HG02970 (cell line): ENCODE data around the gene AMPD2.
"Not testable (repeated sequence)": the region's sequence is repeated elsewhere in the genome, so short reads cannot be mapped to it uniquely, and the experiment has no call there.

Source experiments
- ATAC-seq: cut with Tn5 transposase; IDR thresholded peaks from one replicate; pipeline ENCODE4 v1.9.1; 2021; ENCODE audit warnings: mild to moderate bottlenecking, moderate library complexity, moderate number of reproducible peaks; ENCODE audit not compliant: unreplicated experiment, low FRiP score

Gene AMPD2

GRCh38 chr1:109669949-109670302, 50.3 kb downstream of the AMPD2 start:
- not testable (repeated sequence) for ATAC-seq

DNA sequence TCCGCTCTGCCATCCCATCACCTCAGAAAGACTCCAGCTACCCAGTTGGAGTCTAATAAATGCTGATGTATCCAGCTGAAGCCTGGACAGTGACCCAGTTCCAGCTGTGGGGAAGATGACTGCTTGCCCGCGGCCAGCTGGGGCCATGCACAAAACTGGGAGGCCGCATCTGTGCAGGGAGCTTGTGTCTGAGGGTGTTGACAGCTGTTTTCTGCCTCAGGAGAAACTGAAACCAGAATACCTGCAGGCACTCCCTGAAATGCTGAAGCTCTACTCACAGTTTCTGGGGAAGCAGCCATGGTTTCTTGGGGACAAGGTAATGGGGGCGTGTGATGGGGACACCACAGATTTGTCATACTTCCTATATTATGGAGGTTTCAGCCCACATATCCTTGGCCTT, 51.4 kb downstream of the AMPD2 start:
- no peak for ATAC-seq

- ATAC-seq, result not testable (repeated sequence)
Measured at GRCh38 chr1:109673861-109674260, 54.2 kb downstream of the AMPD2 start.

DNA sequence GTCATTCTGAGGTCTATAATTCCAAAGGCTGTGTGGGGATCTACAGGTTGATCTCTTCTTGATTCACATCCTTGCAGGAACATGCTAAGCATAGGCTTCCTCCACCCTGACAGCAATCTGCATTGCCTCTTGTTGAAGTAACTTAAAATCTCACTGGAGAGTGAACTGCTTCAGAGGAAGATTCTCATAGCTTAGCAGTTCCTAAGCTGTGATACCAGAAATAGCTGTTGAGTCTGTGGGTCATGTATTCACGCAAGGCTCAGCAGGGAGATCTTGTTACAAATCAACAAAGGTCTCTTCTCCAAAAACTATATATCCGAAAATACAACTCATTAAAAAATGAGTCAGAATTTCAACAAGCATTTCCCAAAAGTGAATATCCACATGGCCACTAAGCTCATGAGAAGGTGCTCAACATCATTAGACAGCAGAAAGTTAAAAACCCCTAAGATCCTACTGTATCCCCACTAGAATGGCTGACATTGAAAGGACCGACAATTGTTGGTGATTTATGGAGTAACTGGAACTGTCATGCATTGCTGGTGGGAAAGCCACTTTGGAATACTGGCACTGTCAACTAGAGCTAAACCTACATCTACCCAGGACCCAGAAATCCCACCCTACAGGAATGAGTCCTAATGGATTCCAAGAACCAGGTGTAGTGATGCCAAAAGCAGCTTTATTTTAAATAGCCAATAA, 57.2 kb downstream of the AMPD2 start:
- ATAC-seq, result not testable (repeated sequence)

DNA sequence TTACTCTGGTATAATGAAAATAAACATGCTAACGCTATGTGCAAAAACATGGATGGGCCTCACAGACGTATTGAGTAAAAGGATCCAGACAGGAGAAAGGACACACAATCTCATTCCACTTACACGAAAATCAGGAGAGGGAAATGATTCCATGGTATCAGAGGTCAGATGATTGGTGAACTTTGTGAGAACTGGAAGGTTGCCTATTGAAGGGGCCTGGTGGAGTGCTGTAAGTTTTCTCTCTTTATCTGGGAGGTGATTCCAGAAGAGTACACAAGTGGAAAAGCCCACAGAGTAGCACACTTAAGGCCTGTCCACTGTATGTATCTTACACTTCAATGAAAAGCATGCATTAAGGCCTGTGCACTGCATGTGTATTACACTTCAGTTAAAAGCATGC, 57.8 kb downstream of the AMPD2 start:
- ATAC-seq, result no peak

GRCh38 chr1:109678637-109679036, 59.0 kb downstream of the AMPD2 start:
- ATAC-seq, result not testable (repeated sequence)
